ENCODE results near the gene TBL1X. TPM values are rescaled to one million over a fixed set of nuclear protein-coding genes. Genes with fewer than 3 reads are reported as not detected.
"Not testable (repeated sequence)": the region's sequence is repeated elsewhere in the genome, so short reads cannot be mapped to it uniquely, and the experiment has no call there.

TBL1X gene
- total RNA-seq, 1 donor: 30.7 TPM

GRCh38 chrX:9471571-9471985, 6.7 kb downstream of the TBL1X start:
- no peak for TF ChIP-seq CTCF (IDR thresholded peaks at IDR 0.05; ENCODE audit: insufficient read depth, low read depth, low read length)
- DNase-seq (ENCODE audit: low read depth): peak; percentile 77
- H3K4me3 ChIP-seq (ENCODE audit: low read depth, low read length): no peak overlapping the region

- H3K4me3 ChIP-seq (ENCODE audit: low read depth, low read length): no peak overlapping the region
- no peak for TF ChIP-seq CTCF (IDR thresholded peaks at IDR 0.05; ENCODE audit: insufficient read depth, low read depth, low read length)
- DNase-seq (ENCODE audit: low read depth): no peak
Observed at GRCh38 chrX:9473708-9474107, 8.8 kb downstream of the TBL1X start.

- H3K4me3 ChIP-seq (ENCODE audit: low read depth, low read length); DNase-seq (ENCODE audit: low read depth): not testable (repeated sequence)
Observed at GRCh38 chrX:9475417-9475816, 10.6 kb downstream of the TBL1X start.

GRCh38 chrX:9475984-9476383, 11.1 kb downstream of the TBL1X start:
- TF ChIP-seq CTCF (IDR thresholded peaks at IDR 0.05; ENCODE audit: insufficient read depth, low read depth, low read length): no peak
- no peak overlapping the region for H3K4me3 ChIP-seq (ENCODE audit: low read depth, low read length)
- DNase-seq (ENCODE audit: low read depth): no peak

GRCh38 chrX:9476810-9477575, 12.1 kb downstream of the TBL1X start:
- TF ChIP-seq CTCF (IDR thresholded peaks at IDR 0.05; ENCODE audit: insufficient read depth, low read depth, low read length): no peak
- no peak overlapping the region for H3K4me3 ChIP-seq (ENCODE audit: low read depth, low read length)
- no peak for DNase-seq (ENCODE audit: low read depth)

- no peak for DNase-seq (ENCODE audit: low read depth)
- no peak for TF ChIP-seq CTCF (IDR thresholded peaks at IDR 0.05; ENCODE audit: insufficient read depth, low read depth, low read length)
- no peak overlapping the region for H3K4me3 ChIP-seq (ENCODE audit: low read depth, low read length)
Observed at GRCh38 chrX:9482408-9482807, 17.6 kb downstream of the TBL1X start.

GRCh38 chrX:9482837-9483236, 18.0 kb downstream of the TBL1X start:
- TF ChIP-seq CTCF (IDR thresholded peaks at IDR 0.05; ENCODE audit: insufficient read depth, low read depth, low read length): no peak
- no peak overlapping the region for H3K4me3 ChIP-seq (ENCODE audit: low read depth, low read length)
- DNase-seq (ENCODE audit: low read depth): no peak
